ENCODE measurements around the gene MRPL20. TPM values are rescaled to one million over a fixed set of nuclear protein-coding genes. Genes with fewer than 3 reads are reported as not detected.
A peak's percentile ranks its signal among the peaks of the same experiment; 100 is the strongest.
"Not testable (repeated sequence)": the region's sequence is repeated elsewhere in the genome, so short reads cannot be mapped to it uniquely, and the experiment has no call there.

Gene MRPL20
- 122 TPM for total RNA-seq
- long read RNA-seq, transcript MRPL20-203 (3 exons, 1,049 nt) = minor isoform, 8 of 45 reads
- long read RNA-seq, transcript MRPL20-201 (4 exons, 721 nt) = major isoform, 29 of 45 reads
- long read RNA-seq, partial matches to known transcripts = 2 of 45 reads
- long read RNA-seq, other reads (novel, unspliced or antisense) = 6 of 45 reads

GRCh38 chr1:1406821-1407635 lies at the start of gene MRPL20:
Gene MRPL20 (minus strand): TSS chr1:1407293. CDS start chr1:1407217, 76 bp downstream.
- peak; percentile 99 for DNase-seq (ENCODE audit: low spot score)

- not testable (repeated sequence) for DNase-seq (ENCODE audit: low spot score)
Observed at GRCh38 chr1:1456683-1457255, 49.7 kb upstream of the MRPL20 start.

GRCh38 chr1:1455934-1456333 lies 48.8 kb upstream of the MRPL20 start:
- not testable (repeated sequence) for DNase-seq (ENCODE audit: low spot score)

- no peak for DNase-seq (ENCODE audit: low spot score)
Observed at GRCh38 chr1:1455366-1455884, 48.3 kb upstream of the MRPL20 start.

- DNase-seq (ENCODE audit: low spot score) = not testable (repeated sequence)
Observed at GRCh38 chr1:1454286-1455056, 47.4 kb upstream of the MRPL20 start.

- DNase-seq (ENCODE audit: low spot score) = no peak
Observed at GRCh38 chr1:1452882-1453281, 45.8 kb upstream of the MRPL20 start.

- DNase-seq (ENCODE audit: low spot score) = not testable (repeated sequence)
Observed at GRCh38 chr1:1452365-1452739, 45.3 kb upstream of the MRPL20 start.

GRCh38 chr1:1451696-1452364 lies 44.7 kb upstream of the MRPL20 start:
- DNase-seq (ENCODE audit: low spot score) = no peak

- not testable (repeated sequence) for DNase-seq (ENCODE audit: low spot score)
Observed at GRCh38 chr1:1450616-1451015, 43.5 kb upstream of the MRPL20 start.

- no peak for DNase-seq (ENCODE audit: low spot score)
Observed at GRCh38 chr1:1449099-1449739, 42.1 kb upstream of the MRPL20 start, which contains the start of gene ATAD3C. Gene ATAD3C (plus strand): TSS chr1:1449689. CDS start chr1:1450684, 995 bp downstream.

GRCh38 chr1:1446631-1447030 lies 39.5 kb upstream of the MRPL20 start:
- not testable (repeated sequence) for DNase-seq (ENCODE audit: low spot score)

- DNase-seq (ENCODE audit: low spot score) = no peak
Observed at GRCh38 chr1:1442069-1442770, 35.1 kb upstream of the MRPL20 start.

- DNase-seq (ENCODE audit: low spot score) = no peak
Observed at GRCh38 chr1:1441002-1441888, 34.2 kb upstream of the MRPL20 start.

GRCh38 chr1:1440262-1441001 lies 33.3 kb upstream of the MRPL20 start:
- DNase-seq (ENCODE audit: low spot score) = no peak

- DNase-seq (ENCODE audit: low spot score) = no peak
Observed at GRCh38 chr1:1439546-1440261, 32.6 kb upstream of the MRPL20 start.

- no peak for DNase-seq (ENCODE audit: low spot score)
Observed at GRCh38 chr1:1438531-1439381, 31.7 kb upstream of the MRPL20 start.

Data from mesenteric fat pad (tissue), 1 donor.